Measurements from ENCODE around the gene CDC42. TPM values are rescaled to one million over a fixed set of nuclear protein-coding genes. Genes with fewer than 3 reads are reported as not detected.

CDC42 gene
- total RNA-seq, 4 donors from 2014 or later, result 120 to 187 (median 171) TPM

- H3K9me3 ChIP-seq, result no peaks in the 10 kb centered on the region
- H3K4me1 ChIP-seq, result peaks cover 0 to 8% (median 0%) of the 10 kb centered on the region in 4 donors
- H3K4me3 ChIP-seq, result no peak overlapping the region
- no peaks in the 10 kb centered on the region for H3K36me3 ChIP-seq
- TF ChIP-seq EP300 (IDR thresholded peaks at IDR 0.05) (no peak), CTCF (IDR thresholded peaks at IDR 0.05) (no peak), POLR2A (IDR thresholded peaks at IDR 0.05) (no peak)
- WGBS, 2 donors, result 51 to 70% methylated on average over 13 to 16 of the region's 16 CpGs
- peaks cover 0 to 61% of the 10 kb centered on the region in 2 donors for H3K27me3 ChIP-seq
- DNase-seq (ENCODE audit: low spot score in 2 of 2), result no peak
- no peak overlapping the region for H3K27ac ChIP-seq
Observed at GRCh38 chr1:22133247-22133930, 80.9 kb downstream of the CDC42 start.

GRCh38 chr1:22133931-22134324, 81.4 kb downstream of the CDC42 start:
- Histone ChIP-seq H3K9me3 (no peaks in the 10 kb centered on the region), H3K27me3 (peaks cover 0 to 61% of the 10 kb centered on the region in 2 donors), H3K4me3 (no peak overlapping the region), H3K36me3 (no peaks in the 10 kb centered on the region), H3K27ac (no peak overlapping the region), H3K4me1 (peaks cover 0 to 8% (median 0%) of the 10 kb centered on the region in 4 donors)
- 29 to 45% methylated on average over 15 of the region's 15 CpGs for WGBS, 2 donors
- no peak for TF ChIP-seq CTCF (IDR thresholded peaks at IDR 0.05)
- no peak for TF ChIP-seq POLR2A (IDR thresholded peaks at IDR 0.05)
- TF ChIP-seq EP300 (IDR thresholded peaks at IDR 0.05), result no peak
- no peak for DNase-seq (ENCODE audit: low spot score in 2 of 2)

GRCh38 chr1:22137004-22137720, 84.7 kb downstream of the CDC42 start:
- TF ChIP-seq EP300 (IDR thresholded peaks at IDR 0.05) (no peak), POLR2A (IDR thresholded peaks at IDR 0.05) (no peak), CTCF (IDR thresholded peaks at IDR 0.05) (no peak)
- no peak for DNase-seq (ENCODE audit: low spot score in 2 of 2)
- Histone ChIP-seq H3K36me3 (no peaks in the 10 kb centered on the region), H3K27me3 (peaks cover 0 to 79% of the 10 kb centered on the region in 2 donors), H3K4me3 (no peak overlapping the region), H3K9me3 (no peaks in the 10 kb centered on the region), H3K27ac (no peak overlapping the region), H3K4me1 (peaks cover 0 to 11% (median 5%) of the 10 kb centered on the region in 4 donors)
- WGBS, 2 donors, result 46 to 63% methylated on average over 15 to 16 of the region's 16 CpGs

GRCh38 chr1:22139066-22139594, 86.6 kb downstream of the CDC42 start:
- Histone ChIP-seq H3K27me3 (peaks cover 0 to 76% of the 10 kb centered on the region in 2 donors), H3K36me3 (no peaks in the 10 kb centered on the region), H3K9me3 (no peaks in the 10 kb centered on the region), H3K27ac (no peak overlapping the region), H3K4me3 (no peak overlapping the region), H3K4me1 (peaks cover 0 to 22% (median 8%) of the 10 kb centered on the region in 4 donors)
- TF ChIP-seq EP300 (IDR thresholded peaks at IDR 0.05) (no peak), CTCF (IDR thresholded peaks at IDR 0.05) (no peak), POLR2A (IDR thresholded peaks at IDR 0.05) (no peak)
- no peak for DNase-seq (ENCODE audit: low spot score in 2 of 2)
- 79 to 85% methylated on average over 14 to 15 of the region's 15 CpGs for WGBS, 2 donors

GRCh38 chr1:22139817-22140216, 87.3 kb downstream of the CDC42 start:
- Histone ChIP-seq H3K27me3 (peaks cover 0 to 75% of the 10 kb centered on the region in 2 donors), H3K4me1 (peaks cover 0 to 22% (median 8%) of the 10 kb centered on the region in 4 donors), H3K27ac (no peak overlapping the region), H3K4me3 (no peak overlapping the region), H3K9me3 (no peaks in the 10 kb centered on the region), H3K36me3 (no peaks in the 10 kb centered on the region)
- no peak for DNase-seq (ENCODE audit: low spot score in 2 of 2)
- WGBS, 2 donors, result 88 to 95% methylated on average over 9 to 11 of the region's 12 CpGs
- TF ChIP-seq POLR2A (IDR thresholded peaks at IDR 0.05), result no peak
- no peak for TF ChIP-seq EP300 (IDR thresholded peaks at IDR 0.05)
- TF ChIP-seq CTCF (IDR thresholded peaks at IDR 0.05), result no peak
